IPS DF 4.7 (cell line): ENCODE measurements around the gene CXorf58.

Source experiments
- DNase-seq: peaks from one replicate; pipeline ENCODE4 v3.0.0-alpha.2; 2013; ENCODE audit warnings: low spot score; ENCODE audit errors: extremely low read depth

CXorf58 gene

GRCh38 chrX:23900220-23900797 lies 7.5 kb upstream of the CXorf58 start:
- no peak for DNase-seq

GRCh38 chrX:23901060-23901459 lies 6.7 kb upstream of the CXorf58 start:
- DNase-seq = no peak

GRCh38 chrX:23901805-23902204 lies 6.0 kb upstream of the CXorf58 start:
- no peak for DNase-seq

GRCh38 chrX:23902419-23902818 lies 5.4 kb upstream of the CXorf58 start:
- no peak for DNase-seq

- DNase-seq = no peak
Observed at GRCh38 chrX:23904096-23904495, 3.7 kb upstream of the CXorf58 start.

- no peak for DNase-seq
Observed at GRCh38 chrX:23907111-23907497, 702 bp upstream of the CXorf58 start.

GRCh38 chrX:23908219-23909004 lies 606 bp downstream of the CXorf58 start:
- DNase-seq = no peak

- no peak for DNase-seq
Observed at GRCh38 chrX:23911126-23911835, 3.5 kb downstream of the CXorf58 start.

GRCh38 chrX:23919148-23919547 lies 11.3 kb downstream of the CXorf58 start:
- DNase-seq = no peak

GRCh38 chrX:23919706-23920320 lies 12.0 kb downstream of the CXorf58 start:
- no peak for DNase-seq

GRCh38 chrX:23926015-23926414 lies 18.2 kb downstream of the CXorf58 start:
- no peak for DNase-seq

GRCh38 chrX:23930894-23931604 lies 23.2 kb downstream of the CXorf58 start:
- no peak for DNase-seq

- DNase-seq = no peak
Observed at GRCh38 chrX:23932046-23932445, 24.2 kb downstream of the CXorf58 start.

- no peak for DNase-seq
Observed at GRCh38 chrX:23935106-23935505, 27.3 kb downstream of the CXorf58 start.

GRCh38 chrX:23936180-23936579 lies 28.4 kb downstream of the CXorf58 start:
- no peak for DNase-seq

GRCh38 chrX:23937100-23937499 lies 29.3 kb downstream of the CXorf58 start:
- DNase-seq = no peak

- no peak for DNase-seq
Observed at GRCh38 chrX:23938690-23939089, 30.9 kb downstream of the CXorf58 start.

- DNase-seq = no peak
Observed at GRCh38 chrX:23939203-23939602, 31.4 kb downstream of the CXorf58 start.

- DNase-seq = no peak
Observed at GRCh38 chrX:23944234-23944633, 36.4 kb downstream of the CXorf58 start.

GRCh38 chrX:23945206-23945605 lies 37.4 kb downstream of the CXorf58 start:
- DNase-seq = no peak

GRCh38 chrX:23952391-23952790 lies 44.6 kb downstream of the CXorf58 start:
- DNase-seq = no peak
